Prostate gland (tissue), 2 donors: ENCODE measurements around the gene E2F2. TPM values are rescaled to one million over a fixed set of nuclear protein-coding genes. Genes with fewer than 3 reads are reported as not detected.

Experiments
- DNase-seq: peaks from one replicate; pipeline ENCODE4 v3.0.0-alpha.2; 2019; ENCODE audit warnings: low spot score
- H3K27ac ChIP-seq, 2 donors: fragments of 200-600 bp; sonication (generic); 2 replicates each; pipeline ENCODE4 v1.5.1; 2017 to 2019
- H3K27me3 ChIP-seq: fragments of 200-600 bp; sonication (generic); replicated peaks from 2 replicates; pipeline ENCODE4 v1.5.1; 2019; ENCODE audit not compliant: insufficient read depth
- H3K36me3 ChIP-seq, 2 donors: fragments of 200-600 bp; sonication (generic); 1 replicate in 1 of 2; 2 replicates in 1 of 2; pipeline versions ENCODE4 v1.5.1 to v1.8.1; 2017 to 2019
- H3K4me1 ChIP-seq: fragments of 200-600 bp; sonication (generic); replicated peaks from 2 replicates; pipeline ENCODE4 v1.5.1; 2019
- H3K4me3 ChIP-seq, 2 donors: fragments of 200-600 bp; sonication (generic); 2 replicates each; pipeline ENCODE4 v1.5.1; 2017 to 2019
- H3K9me3 ChIP-seq: fragments of 200-600 bp; sonication (generic); 2 replicates; pipeline ENCODE4 v1.5.1; 2017
- CTCF ChIP-seq, 4 experiments: fragments of 200-600 bp in 2 of 4; fragments of 450-650 bp in 2 of 4; sonication (generic) in 2 of 4; IDR thresholded peaks; 1 replicate in 3 of 4; 2 replicates in 1 of 4; pipeline ENCODE4 v1.5.1; 2016 to 2019; ENCODE audit warnings: antibody characterized with exemption in 4 of 4, mild to moderate bottlenecking in 2 of 4, moderate library complexity in 2 of 4
- POLR2A ChIP-seq: fragments of 450-650 bp; IDR thresholded peaks from one replicate; pipeline ENCODE4 v1.6.1; 2016; ENCODE audit warnings: antibody characterized with exemption, mild to moderate bottlenecking
- POLR2AphosphoS5 ChIP-seq: sonication (generic); formaldehyde crosslinking; IDR thresholded peaks from one replicate; pipeline ENCODE4 v1.6.1; 2017; ENCODE audit warnings: antibody characterized with exemption
- WGBS: methylation state at CpG from one replicate; pipeline ENCODE4 v1.1.5; 2018; 5-methylcytosine and 5-hydroxymethylcytosine counted together
- intact Hi-C: fragments of 100-400 bp; cut with DNase I; formaldehyde crosslinking; loops from one replicate; pipeline ENCODE4 v1.14.2; 2022
- total RNA-seq, 2 donors: library from RNA; depleted of rRNA; stranded (reverse); fragments of >200 nt; gene quantifications; one replicate each; pipeline ENCODE4 v1.1.0, GENCODE V29; 2016

E2F2 gene, protein sequence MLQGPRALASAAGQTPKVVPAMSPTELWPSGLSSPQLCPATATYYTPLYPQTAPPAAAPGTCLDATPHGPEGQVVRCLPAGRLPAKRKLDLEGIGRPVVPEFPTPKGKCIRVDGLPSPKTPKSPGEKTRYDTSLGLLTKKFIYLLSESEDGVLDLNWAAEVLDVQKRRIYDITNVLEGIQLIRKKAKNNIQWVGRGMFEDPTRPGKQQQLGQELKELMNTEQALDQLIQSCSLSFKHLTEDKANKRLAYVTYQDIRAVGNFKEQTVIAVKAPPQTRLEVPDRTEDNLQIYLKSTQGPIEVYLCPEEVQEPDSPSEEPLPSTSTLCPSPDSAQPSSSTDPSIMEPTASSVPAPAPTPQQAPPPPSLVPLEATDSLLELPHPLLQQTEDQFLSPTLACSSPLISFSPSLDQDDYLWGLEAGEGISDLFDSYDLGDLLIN
- total RNA-seq, result 1 to 10 TPM; 1.0 to 4.1 TPM

DNA sequence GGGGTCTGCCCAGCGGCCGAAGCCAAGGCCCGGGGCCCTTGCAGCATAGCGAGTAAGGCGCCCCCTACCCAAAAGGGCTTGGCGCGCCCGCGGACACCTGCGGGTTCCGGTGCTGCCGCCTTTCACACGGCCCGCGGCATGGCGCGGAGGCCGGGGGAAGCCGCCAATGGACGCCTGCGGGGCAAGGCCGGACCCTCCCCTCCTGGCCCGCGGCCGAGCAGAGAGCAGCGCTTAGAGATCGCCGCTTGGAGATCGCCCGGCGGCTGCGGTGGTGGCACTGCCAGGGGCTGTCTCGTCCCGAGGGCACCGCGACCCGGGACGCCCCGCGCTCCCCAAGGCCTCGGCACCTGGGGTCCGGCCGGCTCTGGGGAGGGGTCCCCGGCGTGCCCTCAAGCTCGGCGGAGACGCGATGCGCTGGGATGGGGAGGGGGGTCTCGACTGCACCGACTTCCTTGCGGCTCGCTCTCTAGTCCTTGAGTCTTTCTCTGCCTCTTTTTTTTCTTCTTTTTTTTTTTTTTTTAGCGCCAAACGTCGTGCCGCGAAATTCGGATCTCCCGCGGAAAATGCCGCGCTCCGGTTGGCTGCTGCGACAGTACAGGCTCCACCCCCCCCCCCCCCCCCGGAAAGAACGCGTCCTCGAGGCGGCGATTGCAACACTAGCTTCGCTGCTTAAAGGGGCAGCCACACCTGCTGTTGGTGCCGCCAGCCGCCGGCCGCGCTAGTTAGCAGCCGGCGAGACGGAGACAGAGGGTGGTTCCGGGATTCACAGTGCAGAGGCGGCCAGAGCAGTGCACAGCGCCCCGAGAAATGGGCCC lies at the start of gene E2F2:
TSS of gene E2F2 (minus strand) at position 487 of the 815 bp plus-strand sequence. CDS start at position 47, 440 bp downstream.
- Histone ChIP-seq H3K4me3 (peak within 1 kb of the TSS; percentile 31 to 40), H3K9me3 (no peaks in the 10 kb centered on the region), H3K36me3 (no peaks in the 10 kb centered on the region), H3K4me1 (peaks cover 8% of the 10 kb centered on the region), H3K27ac (no peak within 1 kb of the TSS), H3K27me3 (no peaks in the 10 kb centered on the region)
- peak in 1 of 4 experiments; percentile 14 for TF ChIP-seq CTCF (IDR thresholded peaks at IDR 0.05)
- TF ChIP-seq POLR2A, result peak; percentile 17
- peak; percentile 71 for TF ChIP-seq POLR2AphosphoS5
- intact Hi-C loops, result no loop called here
- DNase-seq, result peak; percentile 84
- WGBS, result under 1% methylated on average over 76 of the region's 85 CpGs

DNA sequence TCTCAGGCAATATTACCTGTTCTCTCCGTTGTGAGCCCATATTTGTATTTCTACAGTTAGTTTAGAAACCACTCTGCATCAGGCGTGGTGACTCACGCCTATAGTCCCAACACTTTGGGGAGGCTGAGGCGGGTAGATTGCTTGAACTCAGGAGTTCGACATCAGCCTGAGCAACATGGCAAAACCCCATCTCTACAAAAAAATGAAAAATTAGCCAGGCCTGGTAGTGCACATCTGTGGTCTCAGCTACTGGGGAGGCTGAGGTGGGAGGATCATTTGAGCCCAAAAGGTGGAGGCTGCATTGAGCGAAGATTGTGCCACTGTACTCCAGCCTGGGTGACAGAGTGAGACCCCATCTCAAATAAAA lies 47.9 kb upstream of the E2F2 start:
- Histone ChIP-seq H3K36me3 (no peaks in the 10 kb centered on the region), H3K27ac (no peak overlapping the region), H3K9me3 (no peaks in the 10 kb centered on the region), H3K4me1 (peaks cover 6% of the 10 kb centered on the region), H3K4me3 (no peak overlapping the region), H3K27me3 (no peaks in the 10 kb centered on the region)
- intact Hi-C loops, result no loop called here
- no peak for DNase-seq
- TF ChIP-seq POLR2A (no peak), POLR2AphosphoS5 (no peak), CTCF (IDR thresholded peaks at IDR 0.05) (no peak)
- WGBS, result 89% methylated on average over 6 of the region's 6 CpGs

DNA sequence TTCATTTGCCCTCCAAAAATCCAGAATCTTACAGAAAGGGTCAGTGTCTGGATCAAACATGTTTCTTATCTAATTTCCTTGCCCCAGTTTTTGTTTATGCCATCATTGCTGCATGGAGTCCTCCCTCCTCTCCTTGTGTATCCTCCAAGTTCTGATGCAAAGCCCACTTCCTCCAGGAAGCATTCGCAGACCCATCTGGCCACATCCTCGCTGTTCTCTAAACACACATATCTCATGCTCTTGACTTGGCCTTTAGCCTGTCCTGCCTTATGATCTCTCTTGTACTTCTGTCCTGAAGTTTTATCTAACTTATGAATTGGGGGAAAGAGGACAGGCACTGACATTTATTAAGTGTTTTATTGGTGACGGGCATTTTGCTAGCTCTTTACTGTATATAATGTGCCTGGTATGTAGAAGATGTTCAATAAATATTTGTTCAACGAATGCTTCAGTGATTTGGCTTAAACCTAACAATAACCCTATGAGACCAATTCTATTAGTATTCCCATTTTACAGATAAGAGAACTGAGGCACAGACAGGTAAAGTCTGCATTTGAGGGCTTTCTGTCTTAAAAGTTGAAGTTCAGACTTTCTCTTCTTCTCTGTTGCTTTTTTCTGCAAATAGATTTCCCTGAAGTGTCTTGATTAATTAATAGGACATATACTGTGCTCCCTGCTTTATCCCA lies 47.4 kb upstream of the E2F2 start:
- WGBS, result 45% methylated on average over 4 of the region's 4 CpGs
- H3K36me3 ChIP-seq, result no peaks in the 10 kb centered on the region
- no peaks in the 10 kb centered on the region for H3K27me3 ChIP-seq
- peak overlapping the region; percentile 26 to 58 for H3K27ac ChIP-seq
- H3K9me3 ChIP-seq, result no peaks in the 10 kb centered on the region
- TF ChIP-seq CTCF (IDR thresholded peaks at IDR 0.05) (no peak), POLR2AphosphoS5 (no peak), POLR2A (no peak)
- no peak for DNase-seq
- peaks cover 6% of the 10 kb centered on the region for H3K4me1 ChIP-seq
- H3K4me3 ChIP-seq, result no peak overlapping the region
- intact Hi-C loops, result no loop called here

- WGBS, result 46% methylated on average over 11 of the region's 11 CpGs
- Histone ChIP-seq H3K27ac (peak overlapping the region; percentile 26 to 58), H3K4me3 (no peak overlapping the region), H3K36me3 (no peaks in the 10 kb centered on the region), H3K27me3 (no peaks in the 10 kb centered on the region), H3K9me3 (no peaks in the 10 kb centered on the region), H3K4me1 (peaks cover 6% of the 10 kb centered on the region)
- intact Hi-C loops, result no loop called here
- DNase-seq, result no peak
- TF ChIP-seq POLR2AphosphoS5 (peak; percentile 14), POLR2A (no peak)
Observed at GRCh38 chr1:23577056-23578004, 46.3 kb upstream of the E2F2 start.
